OCI-LY1 (cell line): ENCODE data around the gene ASF1A.

ENCODE experiments used
- H2AFZ ChIP-seq: fragments of 200-600 bp; sonication (generic), shearing (Covaris generic); 2 replicates; pipeline ENCODE4 v1.6.0; 2014; ENCODE audit warnings: antibody characterized with exemption, mild to moderate bottlenecking, low read length
- H3F3A ChIP-seq: fragments of 200-600 bp; sonication (generic), shearing (Covaris generic); 2 replicates; pipeline ENCODE4 v1.6.0; 2014; ENCODE audit warnings: mild to moderate bottlenecking, antibody characterized with exemption, low read length, moderate library complexity; ENCODE audit not compliant: insufficient read depth
- H3K27ac ChIP-seq: fragments of 200-600 bp; sonication (generic); 2 replicates; pipeline ENCODE4 v1.5.1; 2014; ENCODE audit warnings: low read length, mixed run types, mild to moderate bottlenecking, low read depth; ENCODE audit not compliant: poor library complexity, severe bottlenecking
- H3K27me3 ChIP-seq: fragments of 200-600 bp; sonication (generic); 2 replicates; pipeline ENCODE4 v1.6.0; 2014; ENCODE audit warnings: antibody characterized with exemption, mild to moderate bottlenecking, low read length, moderate library complexity; ENCODE audit not compliant: insufficient read depth
- H3K36me3 ChIP-seq: fragments of 200-600 bp; sonication (generic); 2 replicates; pipeline ENCODE4 v1.6.1; 2014; ENCODE audit warnings: mild to moderate bottlenecking, antibody characterized with exemption, low read length, moderate library complexity, mixed read lengths; ENCODE audit not compliant: insufficient read depth
- H3K4me1 ChIP-seq: fragments of 200-600 bp; sonication (generic); 2 replicates; pipeline ENCODE4 v1.5.1; 2014; ENCODE audit warnings: mild to moderate bottlenecking, low read length, moderate library complexity; ENCODE audit not compliant: insufficient read depth, severe bottlenecking
- H3K4me2 ChIP-seq: fragments of 200-600 bp; sonication (generic), shearing (Covaris generic); 2 replicates; pipeline ENCODE4 v1.6.1; 2014; ENCODE audit warnings: low read length
- H3K4me3 ChIP-seq: fragments of 200-600 bp; sonication (generic); 2 replicates; pipeline ENCODE4 v1.5.1; 2014; ENCODE audit warnings: low read length, low read depth, mild to moderate bottlenecking, mixed read lengths; ENCODE audit not compliant: poor library complexity, severe bottlenecking
- H3K79me2 ChIP-seq: fragments of 200-600 bp; shearing (Covaris generic); 2 replicates; pipeline ENCODE4 v1.6.1; 2016; ENCODE audit warnings: mixed run types, low read length, mixed read lengths; ENCODE audit not compliant: insufficient read depth
- H3K9ac ChIP-seq: fragments of 200-600 bp; sonication (generic), shearing (Covaris generic); 2 replicates; pipeline ENCODE4 v1.6.1; 2014; ENCODE audit warnings: mild to moderate bottlenecking, low read length, mixed read lengths
- H3K9me2 ChIP-seq: fragments of 200-600 bp; sonication (generic), shearing (Covaris generic); 2 replicates; pipeline ENCODE4 v1.6.1; 2014; ENCODE audit warnings: low read depth, mild to moderate bottlenecking, low read length, mixed read lengths
- H3K9me3 ChIP-seq: fragments of 200-600 bp; shearing (Covaris generic); 2 replicates; pipeline ENCODE4 v1.6.1; 2014; ENCODE audit warnings: low read length, mixed read lengths
- H4K20me1 ChIP-seq: fragments of 200-600 bp; sonication (generic), shearing (Covaris generic); 2 replicates; pipeline ENCODE4 v1.6.0; 2016; ENCODE audit warnings: mild to moderate bottlenecking, low read length; ENCODE audit not compliant: insufficient read depth
- EZH2 ChIP-seq: fragments of 200-600 bp; sonication (generic), shearing (Covaris generic); IDR thresholded peaks from 2 replicates; pipeline ENCODE4 v1.8.0; 2017; ENCODE audit warnings: borderline replicate concordance, mixed run types, mild to moderate bottlenecking, antibody characterized with exemption, low read length, moderate library complexity, mixed read lengths
- TF ChIP-seq, protein P1 (sequence below): fragments of 200-600 bp; sonication (generic), shearing (Covaris generic); IDR thresholded peaks from 2 replicates; pipeline ENCODE4 v1.5.1; 2017; ENCODE audit warnings: mild to moderate bottlenecking, antibody characterized with exemption, low read length, moderate library complexity, mixed read lengths

Gene ASF1A

DNA sequence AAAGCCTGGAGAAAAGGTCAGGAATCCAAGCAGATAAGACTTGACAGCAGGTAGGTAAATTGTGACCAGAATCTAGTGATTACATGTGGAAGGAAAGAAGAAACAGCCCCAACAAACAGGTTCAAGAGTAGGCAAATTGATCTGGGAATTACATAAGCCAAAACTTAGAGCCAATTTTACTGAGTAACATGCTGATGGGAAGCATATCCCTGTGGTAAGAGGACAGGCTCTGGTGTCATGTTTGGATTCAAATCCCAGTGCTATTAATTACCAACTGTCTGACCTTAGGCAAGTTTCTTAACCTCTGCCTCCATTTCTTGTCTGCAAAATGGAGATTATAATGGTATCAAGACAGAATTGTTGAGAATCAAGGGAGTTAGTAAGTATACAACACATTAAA, 20.6 kb downstream of the ASF1A start:
- Histone ChIP-seq H3F3A (no peaks in the 10 kb centered on the region), H3K9me3 (no peaks in the 10 kb centered on the region), H3K27ac (no peak overlapping the region), H3K79me2 (no peaks in the 10 kb centered on the region), H4K20me1 (no peaks in the 10 kb centered on the region), H3K36me3 (peaks cover 82% of the 10 kb centered on the region), H3K4me3 (no peak overlapping the region), H3K9me2 (no peaks in the 10 kb centered on the region), H3K4me1 (no peaks in the 10 kb centered on the region), H3K27me3 (no peaks in the 10 kb centered on the region), H3K9ac (no peak overlapping the region), H3K4me2 (no peak overlapping the region), H2AFZ (no peak overlapping the region)
- TF ChIP-seq, protein P1, sequence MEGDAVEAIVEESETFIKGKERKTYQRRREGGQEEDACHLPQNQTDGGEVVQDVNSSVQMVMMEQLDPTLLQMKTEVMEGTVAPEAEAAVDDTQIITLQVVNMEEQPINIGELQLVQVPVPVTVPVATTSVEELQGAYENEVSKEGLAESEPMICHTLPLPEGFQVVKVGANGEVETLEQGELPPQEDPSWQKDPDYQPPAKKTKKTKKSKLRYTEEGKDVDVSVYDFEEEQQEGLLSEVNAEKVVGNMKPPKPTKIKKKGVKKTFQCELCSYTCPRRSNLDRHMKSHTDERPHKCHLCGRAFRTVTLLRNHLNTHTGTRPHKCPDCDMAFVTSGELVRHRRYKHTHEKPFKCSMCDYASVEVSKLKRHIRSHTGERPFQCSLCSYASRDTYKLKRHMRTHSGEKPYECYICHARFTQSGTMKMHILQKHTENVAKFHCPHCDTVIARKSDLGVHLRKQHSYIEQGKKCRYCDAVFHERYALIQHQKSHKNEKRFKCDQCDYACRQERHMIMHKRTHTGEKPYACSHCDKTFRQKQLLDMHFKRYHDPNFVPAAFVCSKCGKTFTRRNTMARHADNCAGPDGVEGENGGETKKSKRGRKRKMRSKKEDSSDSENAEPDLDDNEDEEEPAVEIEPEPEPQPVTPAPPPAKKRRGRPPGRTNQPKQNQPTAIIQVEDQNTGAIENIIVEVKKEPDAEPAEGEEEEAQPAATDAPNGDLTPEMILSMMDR, result no peak
- TF ChIP-seq EZH2, result no peak

DNA sequence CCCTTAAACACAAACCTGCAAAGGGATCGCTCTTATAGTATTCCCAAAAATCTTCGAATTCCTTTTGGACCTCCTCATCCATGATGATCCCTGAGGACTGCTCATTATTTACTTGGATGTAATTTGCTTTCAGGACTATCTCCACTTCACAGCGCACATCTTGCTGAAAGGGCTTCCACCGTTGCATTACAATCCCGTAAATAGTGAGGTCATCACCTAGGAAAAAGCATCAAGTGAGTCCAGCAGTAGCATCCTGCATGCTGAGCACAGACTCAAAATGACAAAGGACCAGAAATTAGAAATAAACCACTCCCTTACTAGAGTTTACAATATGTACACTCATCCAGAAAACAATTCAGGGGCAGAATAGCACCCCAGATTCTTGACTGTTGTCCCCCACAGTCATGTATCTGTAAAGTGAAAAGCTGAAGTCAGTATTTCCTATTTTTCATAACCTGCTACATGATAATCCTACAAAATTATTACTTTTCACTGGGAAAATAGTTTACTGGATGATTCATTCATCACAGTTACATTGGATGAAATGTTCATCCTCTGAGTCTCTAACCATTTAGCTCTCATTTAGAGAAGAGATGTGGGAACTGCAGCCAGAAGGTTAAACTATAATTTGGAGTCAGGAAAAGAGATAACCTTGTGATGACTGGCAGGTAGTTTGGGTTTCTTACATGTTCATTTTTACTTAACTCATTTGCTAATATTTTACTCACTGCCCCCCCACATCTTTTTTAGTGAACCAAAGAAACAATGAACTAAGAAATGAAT, 23.8 kb downstream of the ASF1A start:
- H4K20me1 ChIP-seq, result no peaks in the 10 kb centered on the region
- H3K36me3 ChIP-seq, result peaks cover 83% of the 10 kb centered on the region
- H3K27me3 ChIP-seq, result no peaks in the 10 kb centered on the region
- no peaks in the 10 kb centered on the region for H3K79me2 ChIP-seq
- no peak overlapping the region for H3K27ac ChIP-seq
- H3K4me1 ChIP-seq, result no peaks in the 10 kb centered on the region
- no peak overlapping the region for H3K4me3 ChIP-seq
- H2AFZ ChIP-seq, result no peak overlapping the region
- no peaks in the 10 kb centered on the region for H3F3A ChIP-seq
- no peaks in the 10 kb centered on the region for H3K9me2 ChIP-seq
- no peak overlapping the region for H3K9ac ChIP-seq
- no peaks in the 10 kb centered on the region for H3K9me3 ChIP-seq
- no peak for TF ChIP-seq EZH2
- TF ChIP-seq, protein P1, result no peak
- no peak overlapping the region for H3K4me2 ChIP-seq

DNA sequence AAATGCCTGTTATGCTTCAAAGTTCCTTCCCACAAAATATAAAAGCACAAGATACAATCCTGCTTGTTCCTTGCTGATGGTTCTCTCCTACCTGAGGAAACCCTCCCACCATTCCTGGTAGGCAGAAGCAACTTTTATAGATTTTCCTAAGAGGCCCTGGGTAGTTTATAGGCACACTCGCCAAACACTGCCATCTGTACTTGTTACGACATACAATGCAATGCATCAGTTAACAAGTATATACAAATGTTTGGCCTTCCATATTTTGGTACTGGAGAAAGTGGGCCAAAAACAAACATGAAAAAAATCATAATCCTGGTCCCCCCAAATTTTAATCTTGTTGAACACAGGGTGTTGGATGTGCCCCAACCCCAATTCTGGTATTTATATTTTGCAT, 24.4 kb downstream of the ASF1A start:
- Histone ChIP-seq H4K20me1 (no peaks in the 10 kb centered on the region), H3K79me2 (no peaks in the 10 kb centered on the region), H3K27ac (no peak overlapping the region), H3K4me1 (no peaks in the 10 kb centered on the region), H3K9me2 (no peaks in the 10 kb centered on the region), H3K4me3 (no peak overlapping the region), H3K27me3 (no peaks in the 10 kb centered on the region), H3F3A (no peaks in the 10 kb centered on the region), H3K9ac (no peak overlapping the region), H3K4me2 (no peak overlapping the region), H3K36me3 (peaks cover 83% of the 10 kb centered on the region), H2AFZ (no peak overlapping the region), H3K9me3 (no peaks in the 10 kb centered on the region)
- no peak for TF ChIP-seq EZH2
- TF ChIP-seq, protein P1, result no peak
